Activated CD4-positive, alpha-beta T cell treated with anti-CD3 and anti-CD28 coated beads, Interleukin-2, amount 50 U/mL, for 48 hours (primary cell): ENCODE results near the gene FGD6.

Experiments
- DNase-seq, 2 experiments: peaks; one replicate each; pipeline ENCODE4 v3.0.0-alpha.2; 2020

Gene FGD6

DNA sequence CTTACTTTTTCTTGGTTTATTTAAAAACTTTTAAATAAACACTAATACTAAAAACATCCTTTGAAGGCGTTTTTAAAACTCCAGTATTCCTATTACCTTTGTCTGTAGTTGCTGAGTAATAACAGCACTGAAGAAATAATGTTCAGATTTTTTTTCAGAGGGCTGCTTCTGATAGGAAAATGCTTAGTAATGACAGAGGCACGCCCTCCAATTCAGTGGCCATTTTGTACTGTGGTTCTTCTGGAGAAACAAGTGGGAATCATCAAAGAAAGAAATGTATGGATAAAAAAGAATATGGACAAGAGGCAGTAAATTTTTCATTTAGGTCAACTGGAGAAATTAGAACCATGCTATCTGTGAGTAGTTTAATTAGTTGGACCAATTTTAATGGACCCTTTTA, 13.9 kb upstream of the FGD6 start:
- DNase-seq = no peak

DNA sequence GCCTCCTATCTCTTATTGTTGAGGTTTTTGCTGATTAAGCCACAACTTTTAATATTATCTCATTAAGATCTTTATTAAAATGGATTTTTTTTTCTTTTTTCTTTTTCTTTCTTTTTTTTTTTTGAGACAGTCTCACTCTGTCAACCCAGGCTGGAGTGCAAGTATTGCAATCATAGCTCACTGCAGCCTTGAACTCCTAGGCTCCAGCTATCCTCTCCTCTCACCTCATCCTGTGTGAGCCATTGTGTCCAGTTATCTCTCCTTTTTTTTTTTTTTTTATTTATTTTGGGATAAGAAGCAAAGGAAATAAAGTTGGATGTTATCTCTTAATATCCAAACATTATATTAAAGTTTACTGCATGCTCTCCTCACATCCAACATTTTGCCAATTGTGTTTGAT, 13.0 kb upstream of the FGD6 start:
- no peak for DNase-seq

DNA sequence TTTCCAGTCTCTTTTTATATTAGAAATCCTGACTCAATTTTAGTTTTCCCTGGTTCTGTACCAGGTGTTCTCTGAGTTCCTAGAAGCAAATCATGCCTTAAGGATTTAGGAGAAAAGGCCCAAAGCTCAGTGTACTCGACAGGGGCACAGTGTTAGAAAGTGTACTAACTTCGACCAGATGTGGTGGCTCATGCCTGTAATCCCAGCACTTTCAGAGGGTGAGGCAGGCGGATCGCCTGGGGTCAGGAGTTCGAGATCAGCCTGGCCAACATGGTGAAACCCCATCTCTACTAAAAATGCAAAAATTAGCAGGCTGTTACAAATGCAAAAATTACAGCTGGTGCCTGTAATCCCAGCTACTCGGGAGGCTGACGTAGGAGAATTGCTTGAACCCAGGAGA, 12.4 kb upstream of the FGD6 start:
- no peak for DNase-seq

DNA sequence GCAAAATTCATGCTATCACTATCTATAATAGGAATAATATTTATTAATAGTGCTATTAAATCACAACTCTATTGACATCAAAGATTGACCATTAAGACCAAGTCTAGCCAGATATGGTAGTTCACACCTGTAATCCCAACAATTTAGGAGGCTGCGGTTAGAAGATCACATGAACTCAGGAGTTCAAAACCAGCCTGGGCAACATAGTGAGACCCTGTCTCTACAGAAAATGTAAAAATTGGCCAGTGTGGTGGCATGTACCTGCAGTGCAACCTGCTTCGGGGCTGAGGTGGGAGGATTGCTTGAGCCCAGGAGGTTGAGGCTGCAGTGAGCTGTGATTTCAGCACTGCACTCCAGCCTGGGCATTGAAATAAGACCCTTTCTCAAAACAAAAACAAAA, 11.3 kb upstream of the FGD6 start:
- DNase-seq = no peak

DNA sequence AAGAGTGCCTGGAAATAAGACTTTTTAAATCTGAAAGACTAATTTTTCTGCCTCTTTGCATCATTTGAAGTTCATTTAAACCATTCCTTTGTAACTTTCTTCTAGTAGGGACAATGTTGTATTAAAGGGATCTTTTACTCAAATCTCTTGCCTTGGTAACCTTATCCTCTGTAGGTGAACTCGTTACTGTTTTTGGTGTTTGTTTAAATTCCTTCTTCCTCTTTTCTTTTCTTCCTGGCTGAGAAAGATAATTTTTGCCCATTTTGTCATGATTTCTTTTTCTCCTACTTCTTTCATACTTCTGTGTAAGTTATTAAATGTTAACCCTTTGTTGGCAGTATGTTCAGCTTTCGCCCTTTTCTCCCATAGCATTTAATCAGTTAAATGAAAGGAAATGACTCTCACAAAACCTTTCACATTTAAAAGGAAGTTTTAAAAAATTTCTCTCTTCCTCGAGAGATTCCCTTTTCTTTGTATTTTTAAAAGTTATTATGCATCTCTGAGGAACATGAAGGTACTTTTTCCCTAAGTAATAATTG, 10.6 kb upstream of the FGD6 start:
- DNase-seq = no peak

DNA sequence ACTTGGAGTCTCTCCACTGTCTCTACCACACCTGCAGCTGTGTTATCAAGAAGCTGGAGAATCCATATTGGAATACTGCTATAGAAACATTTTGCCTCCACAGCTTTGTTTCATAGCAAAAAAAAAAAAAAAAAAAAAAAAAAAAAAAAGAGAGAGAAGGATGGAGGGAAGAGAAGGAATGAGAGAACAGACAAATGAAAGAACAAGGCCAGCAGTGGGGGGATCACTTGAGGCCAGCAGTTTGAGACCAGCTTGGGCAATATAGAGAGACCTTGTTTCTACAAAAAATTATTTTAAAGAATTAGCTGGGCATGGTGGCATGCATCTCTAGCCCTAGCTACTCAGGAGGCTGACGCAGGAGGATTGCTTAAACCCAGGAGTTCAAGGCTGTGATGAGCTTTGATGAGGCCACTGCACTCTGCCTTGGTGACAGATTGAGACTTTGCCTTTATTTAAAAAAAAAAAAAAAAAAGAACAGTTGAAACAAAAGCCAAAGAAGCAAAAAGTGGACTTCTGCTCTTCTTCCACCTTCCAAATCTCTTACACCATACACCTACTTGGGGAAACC, 8.5 kb upstream of the FGD6 start:
- DNase-seq = no peak

DNA sequence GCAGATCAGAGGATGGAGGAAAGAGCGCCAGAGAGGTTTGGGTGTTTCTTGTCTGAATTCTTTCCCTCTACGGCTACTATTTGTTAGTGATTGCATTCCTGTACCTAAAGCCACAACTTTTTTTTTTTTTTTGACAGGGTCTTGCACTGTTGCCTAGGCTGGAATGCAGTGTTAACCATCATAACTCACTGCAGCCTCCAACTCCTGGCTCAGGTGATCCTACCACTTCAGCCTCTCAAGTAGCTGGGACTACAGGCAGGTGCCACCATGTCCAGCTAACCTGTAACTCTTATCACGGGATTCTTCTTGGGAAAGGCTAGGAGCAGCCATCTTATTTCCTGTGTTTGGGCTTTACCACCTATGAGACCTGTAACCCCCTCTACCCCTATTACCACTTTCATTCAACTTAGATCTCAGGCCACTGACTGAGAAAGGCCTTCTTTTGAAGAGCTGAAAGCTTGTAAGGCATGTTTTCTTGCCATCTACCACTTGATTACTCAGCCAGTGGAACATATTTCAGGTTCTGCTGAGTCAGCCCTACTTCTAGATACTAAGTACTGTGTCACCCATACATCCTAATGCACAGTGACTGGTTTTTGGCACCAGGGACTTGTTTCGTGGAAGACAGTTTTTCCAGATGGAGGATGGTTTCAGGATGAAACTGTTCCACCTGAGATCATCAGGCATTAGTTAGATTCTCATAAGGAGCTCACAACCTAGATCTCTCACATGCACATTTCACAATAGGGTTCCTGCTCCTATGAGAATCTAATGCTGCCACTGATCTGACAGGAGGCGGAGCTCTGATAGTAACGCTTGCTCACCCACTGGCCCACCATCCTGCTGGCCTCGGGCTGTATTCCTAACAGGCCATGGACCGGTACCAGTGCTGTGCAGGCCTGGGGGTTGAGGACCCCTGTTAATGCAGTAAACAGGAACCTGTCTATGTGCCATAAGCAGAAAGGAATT, 7.2 kb upstream of the FGD6 start:
- DNase-seq = no peak

DNA sequence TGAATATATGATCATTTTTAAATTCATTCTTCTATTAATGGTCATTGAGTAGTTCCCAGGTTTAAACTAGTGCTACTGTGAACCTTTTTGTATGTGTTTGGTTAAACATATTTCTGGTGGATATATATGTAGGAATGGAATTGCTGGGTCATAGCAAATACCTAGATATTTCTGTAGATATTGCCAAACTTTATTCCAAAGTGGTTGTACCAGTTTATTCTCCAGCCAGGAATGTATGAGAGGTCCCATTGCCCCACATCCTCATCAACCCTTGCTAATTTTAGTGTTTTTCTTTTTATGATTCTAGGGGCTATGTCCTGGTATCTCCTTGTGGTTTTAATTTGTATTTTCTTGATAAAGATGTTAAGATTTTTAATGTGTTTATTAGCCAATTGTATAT, 3.5 kb upstream of the FGD6 start:
- DNase-seq = no peak

DNA sequence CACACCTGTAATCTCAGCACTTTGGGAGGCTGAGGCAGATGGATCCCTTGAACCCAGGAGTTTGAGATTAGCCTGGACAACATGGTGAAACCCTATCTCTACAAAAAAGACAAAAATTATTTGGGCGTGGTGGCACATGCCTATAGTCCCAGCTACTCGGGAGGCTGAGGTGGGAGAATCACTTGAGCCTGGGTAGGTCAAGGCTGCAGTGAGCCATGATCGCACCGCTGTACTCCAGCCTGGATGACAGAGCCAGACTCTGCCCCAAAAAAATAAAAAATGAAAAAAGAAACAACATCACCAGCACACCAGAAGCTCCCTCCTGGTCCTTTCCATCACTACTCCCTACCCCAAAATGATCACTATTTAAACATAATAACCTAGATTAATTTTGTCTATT, 2.9 kb upstream of the FGD6 start:
- DNase-seq = no peak

DNA sequence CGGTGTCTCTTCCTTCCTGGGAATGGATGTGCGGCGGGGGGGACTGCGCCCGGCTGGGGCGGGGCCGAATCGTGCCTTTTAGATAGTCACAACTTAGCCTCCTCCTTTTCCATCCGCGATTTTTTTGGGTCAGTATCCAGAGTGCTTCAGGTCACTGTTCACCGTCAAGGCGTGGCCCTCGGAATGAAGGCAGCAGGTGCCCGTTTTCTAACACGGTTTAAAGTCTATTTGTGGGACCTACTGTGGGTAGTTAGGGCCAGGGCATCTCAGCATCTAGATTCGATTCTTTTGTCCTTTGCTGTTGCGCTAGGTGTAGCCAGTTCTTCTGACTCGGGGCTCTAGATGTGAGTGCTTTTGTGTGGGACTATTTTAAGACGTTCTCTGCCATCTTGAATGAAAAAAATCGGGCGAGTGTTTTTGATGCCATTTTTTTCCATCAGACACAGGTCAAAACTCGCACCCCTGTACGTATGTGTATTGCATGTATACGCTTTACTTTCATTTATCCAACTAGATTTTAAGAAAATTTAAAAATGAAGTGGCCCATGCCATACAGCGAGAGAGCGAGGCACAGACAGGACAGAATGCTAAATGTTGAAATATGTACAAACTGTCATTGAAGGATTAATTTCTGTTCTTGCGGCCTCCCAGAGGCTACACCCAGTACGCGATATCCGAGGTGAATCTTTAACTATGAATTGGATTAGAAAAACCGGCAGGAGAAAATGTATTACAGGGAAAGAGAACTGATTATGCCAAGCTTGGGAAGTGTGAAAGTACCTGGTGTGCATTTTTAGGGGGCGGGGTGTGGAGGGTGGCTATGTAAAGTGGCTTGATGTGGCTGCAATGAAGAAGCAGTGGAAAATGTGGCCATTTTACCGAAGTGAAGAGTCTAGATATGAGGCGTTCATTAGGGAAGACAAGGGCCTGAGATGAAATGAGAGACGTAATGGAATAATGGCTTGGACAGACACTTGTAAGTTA, 1.2 kb upstream of the FGD6 start:
- peak; percentile 58 to 67 for DNase-seq

DNA sequence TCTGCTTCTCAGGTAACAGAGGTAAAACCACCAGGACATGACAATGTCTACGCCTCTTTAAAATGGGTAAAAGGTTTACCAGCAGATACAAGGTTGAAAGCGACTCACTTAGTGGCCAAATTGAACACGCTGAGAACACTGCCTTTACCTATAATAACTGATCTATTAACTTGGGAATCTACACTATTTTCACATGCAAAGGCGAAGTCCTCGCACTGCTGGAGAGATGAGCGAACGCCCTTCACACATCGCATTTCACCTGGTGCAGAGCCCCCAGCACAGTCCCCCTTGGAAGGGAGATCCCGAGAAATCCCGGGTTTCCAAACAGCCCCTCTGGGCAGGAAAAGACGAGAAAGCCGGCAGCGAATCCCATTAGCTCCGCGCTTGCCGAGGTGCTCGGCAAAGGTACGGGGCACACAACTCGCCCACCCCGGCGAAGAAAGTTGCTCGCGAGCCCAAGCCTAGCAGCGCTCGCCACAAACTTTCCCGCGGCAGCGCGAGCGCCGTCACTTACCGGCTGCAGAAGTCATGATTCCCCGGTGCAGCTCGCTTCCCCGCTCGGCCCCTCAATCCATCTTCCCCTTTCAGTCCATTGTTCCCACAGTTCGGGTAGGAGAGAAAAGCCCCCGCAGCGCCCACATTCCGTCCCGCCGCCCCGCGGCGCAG, 423 bp downstream of the FGD6 start:
- no peak for DNase-seq

DNA sequence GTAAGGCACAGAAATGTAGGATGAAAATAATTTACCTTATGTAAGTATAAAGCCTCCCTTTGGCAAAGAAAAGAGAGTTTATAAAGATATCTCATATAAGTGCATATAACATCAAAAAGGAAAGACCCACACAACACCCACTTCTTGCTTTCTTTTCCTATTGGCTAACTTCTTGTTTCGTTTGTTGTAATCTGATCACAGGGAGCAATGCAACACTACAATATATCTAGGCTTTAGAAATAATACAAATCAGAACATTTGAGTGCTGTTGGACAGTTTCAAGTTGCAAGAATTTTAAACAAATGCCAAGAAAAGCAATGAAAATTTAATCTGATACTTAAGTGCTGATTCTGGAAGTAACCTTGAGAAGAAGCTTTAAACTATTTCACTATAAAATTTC, 1.3 kb downstream of the FGD6 start:
- DNase-seq = no peak

DNA sequence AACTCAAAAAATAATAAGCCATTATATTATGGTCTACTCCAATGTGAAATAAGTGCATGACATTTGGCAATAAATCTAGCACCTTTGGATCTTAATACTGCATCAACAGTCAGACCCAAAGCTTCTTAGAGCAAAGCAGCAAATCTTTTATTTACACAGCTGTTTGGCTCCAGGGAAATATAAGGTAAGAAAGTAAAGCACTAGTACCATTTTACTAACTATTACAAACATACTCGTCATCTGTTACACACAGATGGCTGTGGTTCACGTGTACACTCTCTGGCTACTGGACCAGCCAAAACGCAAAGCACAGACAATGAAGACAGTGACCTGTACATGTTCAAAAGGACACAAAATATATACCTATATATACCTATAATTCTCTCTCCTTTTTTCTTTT, 2.8 kb downstream of the FGD6 start:
- DNase-seq = no peak

DNA sequence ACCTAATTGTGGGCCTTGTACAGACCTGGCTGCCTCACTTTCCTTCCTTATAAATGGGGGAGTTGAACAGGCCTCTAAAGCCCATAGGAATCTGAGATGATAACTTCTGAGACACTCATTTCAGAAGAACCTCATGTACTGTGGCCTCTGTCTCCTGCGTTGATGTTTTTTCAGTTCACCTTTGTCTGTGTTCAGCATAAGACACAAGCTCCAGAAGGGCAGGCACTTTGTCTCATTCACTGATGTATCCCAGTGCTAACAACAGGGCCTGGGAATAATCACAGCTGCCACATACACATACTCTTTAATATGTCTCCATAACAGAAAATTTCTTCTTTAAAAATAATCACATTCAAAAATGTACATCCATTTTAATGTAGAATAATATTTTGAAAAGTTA, 3.3 kb downstream of the FGD6 start:
- DNase-seq = no peak

DNA sequence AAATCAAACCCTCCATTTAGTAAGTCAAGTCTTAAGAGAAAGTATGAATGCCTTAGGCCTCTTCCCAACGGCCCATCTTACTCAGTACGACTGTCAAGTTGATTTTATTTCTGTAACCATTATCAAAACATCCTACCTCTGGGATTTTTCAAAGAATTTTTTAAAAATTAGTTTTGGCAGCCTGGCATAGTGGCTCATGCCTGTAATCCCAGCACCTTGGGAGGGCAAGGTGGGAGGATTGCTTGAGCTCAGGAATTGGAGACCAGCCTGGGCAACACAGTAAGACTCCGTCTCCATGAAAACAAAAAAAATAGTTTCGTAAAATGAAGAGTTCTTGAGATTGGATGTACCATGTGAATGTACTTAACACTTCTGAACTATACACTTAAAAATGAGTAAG, 4.1 kb downstream of the FGD6 start:
- no peak for DNase-seq

DNA sequence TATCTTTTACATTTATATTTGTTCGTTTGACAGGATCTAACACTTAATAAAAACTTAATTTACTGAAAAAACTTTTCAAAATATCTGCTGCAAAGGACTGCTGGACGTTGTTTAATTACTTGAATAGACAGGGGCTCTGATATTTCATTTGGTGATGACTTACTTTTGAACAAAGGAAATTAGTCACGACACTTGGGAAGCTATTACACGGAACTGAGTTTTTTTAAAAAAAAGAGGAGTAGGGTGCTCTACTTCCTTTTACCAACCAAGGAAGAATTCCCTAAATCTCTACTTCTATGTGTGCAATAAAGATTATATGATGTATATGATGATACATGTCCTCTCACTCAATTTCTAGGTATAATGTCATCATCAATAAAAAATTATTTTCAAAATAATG, 4.7 kb downstream of the FGD6 start:
- DNase-seq = no peak

DNA sequence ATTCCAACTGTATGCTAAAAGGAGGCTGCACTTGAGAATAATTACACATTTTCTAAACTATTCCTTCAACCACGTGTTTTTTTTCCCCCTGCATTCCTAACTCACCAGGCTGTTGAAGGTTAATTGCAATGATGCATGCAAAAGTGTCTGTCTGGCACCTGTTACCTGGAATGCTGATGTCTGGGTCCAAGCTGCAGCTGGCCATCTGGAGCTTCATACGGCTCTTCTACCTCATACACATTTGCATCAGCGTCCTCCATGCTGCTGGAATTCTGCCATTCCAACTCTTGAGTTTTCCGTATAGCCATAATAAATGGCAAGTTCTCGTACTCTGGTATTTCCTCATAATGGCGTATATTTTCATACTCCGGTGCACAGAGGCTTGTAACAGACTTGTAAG, 8.6 kb downstream of the FGD6 start:
- no peak for DNase-seq

DNA sequence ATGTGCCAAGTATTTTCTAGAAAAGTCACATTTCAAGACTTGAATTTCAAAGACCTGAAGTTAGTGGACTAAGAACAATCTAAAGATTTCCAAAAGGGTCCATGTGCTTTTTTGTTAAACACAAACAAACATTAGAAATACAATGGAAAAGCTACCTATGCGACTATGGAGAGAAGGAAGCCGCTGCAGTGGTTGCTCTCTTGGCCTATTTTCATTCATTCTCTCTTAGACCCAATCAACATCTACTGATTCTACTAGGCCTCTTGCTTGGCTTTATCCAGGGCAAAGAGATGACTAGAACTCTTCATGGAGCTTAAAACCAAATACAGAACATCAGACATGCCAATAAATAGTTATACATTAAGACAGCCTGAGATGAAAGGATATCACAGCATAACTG, 9.9 kb downstream of the FGD6 start:
- no peak for DNase-seq

DNA sequence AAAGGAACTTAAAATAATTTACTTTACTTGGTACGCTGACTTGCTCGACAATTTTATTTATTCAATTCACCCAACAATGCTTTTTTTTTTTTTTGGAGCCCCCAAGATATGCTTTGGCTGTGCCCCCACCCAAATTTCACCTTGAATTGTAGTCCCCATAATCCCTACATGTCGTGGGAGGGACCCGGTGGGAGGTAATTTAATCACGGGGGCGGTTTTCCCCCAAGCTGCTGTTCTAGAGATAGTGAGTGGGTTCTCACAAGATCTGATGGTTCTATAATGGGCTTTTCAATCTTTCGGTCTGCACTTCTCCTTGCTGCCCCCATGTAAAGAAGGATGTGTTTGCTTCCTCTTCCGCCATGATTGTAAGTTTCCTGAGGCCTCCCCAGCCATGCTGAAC, 10.4 kb downstream of the FGD6 start:
- no peak for DNase-seq

DNA sequence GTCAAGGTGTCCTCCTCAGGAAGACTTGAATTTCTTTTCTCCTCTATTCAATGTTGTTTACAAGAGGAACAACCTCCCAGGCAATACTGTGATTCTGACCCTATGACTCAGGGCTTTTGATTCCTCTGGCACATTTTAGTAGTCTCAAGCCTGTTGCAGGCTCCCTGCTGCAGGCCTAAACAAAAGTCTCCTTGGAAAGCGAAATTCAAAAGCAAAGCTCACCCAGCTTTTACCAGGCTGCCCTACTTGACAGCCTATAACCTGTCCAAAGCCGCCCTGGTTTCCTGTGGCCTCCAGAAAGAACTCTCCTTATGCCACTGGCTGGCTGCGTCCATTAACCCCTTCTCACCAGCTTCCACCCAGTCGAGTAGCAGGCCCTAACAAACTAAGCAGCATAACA, 11.6 kb downstream of the FGD6 start:
- no peak for DNase-seq

DNA sequence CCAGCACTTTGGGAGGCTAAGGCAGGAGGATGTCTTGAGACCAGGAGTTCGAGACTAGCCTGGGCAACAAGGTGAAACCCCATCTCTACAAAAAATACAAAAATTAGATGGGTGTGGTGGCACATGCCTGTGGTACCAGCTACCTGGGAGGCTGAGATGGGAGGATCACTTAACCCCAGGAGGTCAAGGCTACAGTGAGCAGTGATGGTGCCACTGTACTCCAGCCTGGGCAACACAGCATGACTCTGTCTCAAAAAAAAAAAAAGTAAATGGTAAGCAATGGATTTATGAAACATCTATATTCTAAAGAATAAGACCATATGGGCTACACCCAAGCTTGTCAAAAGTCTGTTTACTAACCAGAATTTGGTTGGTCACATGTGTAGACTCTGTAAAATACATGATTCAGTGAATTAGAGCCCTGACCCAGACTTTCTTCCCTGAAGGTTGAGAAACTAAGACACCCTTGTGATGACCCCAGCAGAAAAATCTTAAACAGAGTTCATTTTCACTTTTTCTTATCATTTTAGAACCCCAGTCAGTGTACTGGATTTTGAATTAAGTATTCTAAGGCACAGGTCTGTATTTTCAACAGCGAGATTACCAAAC, 12.1 kb downstream of the FGD6 start:
- DNase-seq = no peak
